Transverse colon (tissue), 4 donors: ENCODE results near the gene MAPK4.

Source experiments
- EP300 ChIP-seq: sonication (generic); formaldehyde crosslinking; IDR thresholded peaks from one replicate; pipeline ENCODE4 v1.6.1; 2017; ENCODE audit warnings: antibody characterized with exemption, low read depth
- POLR2A ChIP-seq: fragments of 450-650 bp; IDR thresholded peaks from one replicate; pipeline ENCODE4 v1.6.1; 2016; ENCODE audit warnings: antibody characterized with exemption, mild to moderate bottlenecking, moderate library complexity
- POLR2AphosphoS5 ChIP-seq, 3 donors: sonication (generic); formaldehyde crosslinking; IDR thresholded peaks; one replicate each; pipeline ENCODE4 v1.6.1; 2016; ENCODE audit warnings: antibody characterized with exemption in 3 of 3
- TF ChIP-seq, protein P1 (sequence below), 5 experiments: fragments of 200-600 bp in 3 of 5; fragments of 450-650 bp in 2 of 5; sonication (generic) in 3 of 5; IDR thresholded peaks; 1 replicate in 2 of 5; 2 replicates in 3 of 5; pipeline ENCODE4 v1.5.1; 2016 to 2017; ENCODE audit warnings: antibody characterized with exemption in 5 of 5, inconsistent platforms in 3 of 5, mild to moderate bottlenecking in 2 of 5, moderate library complexity in 1 of 5

DNA sequence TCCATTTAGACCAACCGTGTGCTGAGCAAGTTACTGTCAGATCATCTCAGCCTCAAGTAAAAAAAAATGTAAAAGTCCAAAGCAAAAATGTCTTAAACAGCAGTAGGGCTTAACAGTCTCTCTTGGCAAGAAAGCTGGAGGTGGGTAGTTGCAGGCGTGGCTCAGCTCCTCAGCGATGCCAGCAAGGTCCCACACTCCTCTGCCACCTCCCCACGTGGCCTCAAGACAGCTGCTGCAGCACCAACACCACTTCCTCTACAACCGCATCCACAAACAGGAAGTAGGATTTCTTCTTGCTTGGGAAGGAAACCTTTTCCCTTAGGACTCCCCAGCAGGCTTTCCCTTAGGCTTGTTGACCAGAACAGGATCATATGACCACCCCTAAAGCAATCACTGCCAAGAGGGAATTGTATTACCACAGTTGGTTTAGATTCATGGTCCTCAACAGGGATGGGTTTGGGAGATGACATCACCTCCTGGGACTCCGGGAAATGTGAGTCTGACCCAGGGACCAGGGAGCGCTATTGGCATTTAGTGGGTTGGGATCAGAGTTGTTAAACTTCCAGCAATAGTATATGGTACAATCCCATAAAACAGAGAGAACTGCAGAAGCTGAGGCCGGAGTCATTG lies 97.1 kb downstream of the MAPK4 start:
- TF ChIP-seq, protein P1, sequence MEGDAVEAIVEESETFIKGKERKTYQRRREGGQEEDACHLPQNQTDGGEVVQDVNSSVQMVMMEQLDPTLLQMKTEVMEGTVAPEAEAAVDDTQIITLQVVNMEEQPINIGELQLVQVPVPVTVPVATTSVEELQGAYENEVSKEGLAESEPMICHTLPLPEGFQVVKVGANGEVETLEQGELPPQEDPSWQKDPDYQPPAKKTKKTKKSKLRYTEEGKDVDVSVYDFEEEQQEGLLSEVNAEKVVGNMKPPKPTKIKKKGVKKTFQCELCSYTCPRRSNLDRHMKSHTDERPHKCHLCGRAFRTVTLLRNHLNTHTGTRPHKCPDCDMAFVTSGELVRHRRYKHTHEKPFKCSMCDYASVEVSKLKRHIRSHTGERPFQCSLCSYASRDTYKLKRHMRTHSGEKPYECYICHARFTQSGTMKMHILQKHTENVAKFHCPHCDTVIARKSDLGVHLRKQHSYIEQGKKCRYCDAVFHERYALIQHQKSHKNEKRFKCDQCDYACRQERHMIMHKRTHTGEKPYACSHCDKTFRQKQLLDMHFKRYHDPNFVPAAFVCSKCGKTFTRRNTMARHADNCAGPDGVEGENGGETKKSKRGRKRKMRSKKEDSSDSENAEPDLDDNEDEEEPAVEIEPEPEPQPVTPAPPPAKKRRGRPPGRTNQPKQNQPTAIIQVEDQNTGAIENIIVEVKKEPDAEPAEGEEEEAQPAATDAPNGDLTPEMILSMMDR (IDR thresholded peaks at IDR 0.05), result no peak
- TF ChIP-seq POLR2AphosphoS5 (IDR thresholded peaks at IDR 0.05) (no peak), POLR2A (no peak), EP300 (no peak)
